Measurements from ENCODE around the gene C19orf67.

- TF ChIP-seq ZNF645 (tag by site-specific recombination; IDR thresholded peaks at IDR 0.05) (no peak), ZNF18 (tag by site-specific recombination; IDR thresholded peaks at IDR 0.05) (no peak), ZBTB7A (tag by site-specific recombination; IDR thresholded peaks at IDR 0.05; ENCODE audit: low read depth) (no peak), KLF10 (tag by site-specific recombination; IDR thresholded peaks at IDR 0.05) (no peak), ELK4 (IDR thresholded peaks at IDR 0.05; ENCODE audit: borderline replicate concordance, low read depth, low read length) (no peak), ZNF433 (tag by site-specific recombination; IDR thresholded peaks at IDR 0.05; ENCODE audit: low read depth) (no peak), ZNF639 (tag by site-specific recombination; IDR thresholded peaks at IDR 0.05) (no peak)
Observed at GRCh38 chr19:14053032-14053431, 32.6 kb downstream of the C19orf67 start.
